H1 (cell line): ENCODE results near the gene GSE1. TPM values are rescaled to one million over a fixed set of nuclear protein-coding genes. Genes with fewer than 3 reads are reported as not detected.
A peak's percentile ranks its signal among the peaks of the same experiment; 100 is the strongest.

ENCODE experiments used
- CTCF ChIA-PET: fragments of 300-600 bp; sonication (Branson Sonifier 250); formaldehyde crosslinking; loops from one replicate; lab custom pipeline; 2021; ENCODE audit not compliant: partially characterized antibody; lab: Charles Lee
- POLR2A ChIA-PET: fragments of 300-600 bp; sonication (Branson Sonifier 250); formaldehyde crosslinking; loops from one replicate; lab custom pipeline; 2021; ENCODE audit warnings: inconsistent platforms; ENCODE audit not compliant: partially characterized antibody; lab: Charles Lee
- DNase-seq, 2 experiments: peaks; one replicate each; pipeline versions ENCODE4 v3.0.0 to v3.0.0-alpha.2; 2010 to 2022; ENCODE audit warnings: low spot score in 2 of 2, low read depth in 1 of 2, mixed read lengths in 1 of 2
- FAIRE-seq: peaks from 2 replicates; lab custom pipeline; 2011; peaks lifted over from hg19 to GRCh38; lab: Jason Lieb, UNC
- H2AFZ ChIP-seq: 2 replicates; pipeline ENCODE4 v1.8.1; 2012; ENCODE audit warnings: low read length, inconsistent platforms
- H2AK5ac ChIP-seq: 2 replicates; pipeline ENCODE4 v1.6.1; 2013; ENCODE audit warnings: low read depth, low read length
- H2BK120ac ChIP-seq: replicated peaks from 2 replicates; pipeline ENCODE3; 2013; ENCODE audit warnings: low read depth, low read length, inconsistent platforms
- H2BK12ac ChIP-seq: 2 replicates; pipeline ENCODE4 v1.6.1; 2013; ENCODE audit warnings: low read depth, low read length
- H2BK15ac ChIP-seq: 2 replicates; pipeline ENCODE4 v1.6.1; 2013; ENCODE audit warnings: low read length
- H2BK20ac ChIP-seq: 2 replicates; pipeline ENCODE4 v1.6.1; 2013; ENCODE audit warnings: low read length
- H2BK5ac ChIP-seq: 2 replicates; pipeline ENCODE4 v1.6.1; 2013; ENCODE audit warnings: low read depth, low read length
- H3K14ac ChIP-seq: 2 replicates; pipeline ENCODE4 v1.6.1; 2013; ENCODE audit warnings: inconsistent platforms; ENCODE audit not compliant: insufficient read length
- H3K18ac ChIP-seq: 2 replicates; pipeline ENCODE4 v1.6.1; 2013; ENCODE audit warnings: low read length; ENCODE audit errors: extremely low read depth
- H3K23ac ChIP-seq: 2 replicates; pipeline ENCODE4 v1.6.1; 2013; ENCODE audit warnings: inconsistent platforms; ENCODE audit not compliant: insufficient read length
- H3K23me2 ChIP-seq: 2 replicates; pipeline ENCODE4 v1.6.1; 2013; ENCODE audit warnings: low read depth, low read length
- H3K27ac ChIP-seq: 2 replicates; pipeline ENCODE4 v1.6.1; 2011; ENCODE audit warnings: low read depth, low read length, inconsistent platforms
- H3K27me3 ChIP-seq, 4 experiments: replicated peaks in 1 of 4; 1 replicate in 1 of 4; 2 replicates in 3 of 4; pipeline versions ENCODE4 v1.6.1 to v1.8.1; 2011 to 2013; ENCODE audit warnings: low read length in 3 of 4, mild to moderate bottlenecking in 3 of 4, inconsistent platforms in 2 of 4, mixed read lengths in 2 of 4, moderate library complexity in 1 of 4; ENCODE audit not compliant: control insufficient read depth in 3 of 4, insufficient read depth in 3 of 4; ENCODE audit errors: extremely low read depth in 1 of 4
- H3K36me3 ChIP-seq, 4 experiments: 2 replicates each; pipeline versions ENCODE4 v1.6.1 to v1.8.1; 2011 to 2013; ENCODE audit warnings: mild to moderate bottlenecking in 4 of 4, low read length in 3 of 4, moderate library complexity in 2 of 4, control low read depth in 1 of 4, inconsistent platforms in 1 of 4; ENCODE audit not compliant: insufficient read depth in 4 of 4, control insufficient read depth in 2 of 4
- H3K4ac ChIP-seq: replicated peaks from 2 replicates; pipeline ENCODE3; 2013; ENCODE audit warnings: low read length, low read depth, mixed read lengths, inconsistent platforms; ENCODE audit not compliant: insufficient read length
- H3K4me1 ChIP-seq, 4 experiments: replicated peaks in 1 of 4; 1 replicate in 1 of 4; 2 replicates in 3 of 4; pipeline versions ENCODE4 v1.6.1 to v1.8.1; 2011 to 2013; ENCODE audit warnings: low read length in 3 of 4, inconsistent platforms in 2 of 4, mixed read lengths in 1 of 4; ENCODE audit not compliant: insufficient read depth in 4 of 4, control insufficient read depth in 3 of 4
- H3K4me2 ChIP-seq, 2 experiments: 2 replicates each; pipeline versions ENCODE4 v1.6.1 to v1.8.1; 2011 to 2013; ENCODE audit warnings: low read depth in 2 of 2, low read length in 2 of 2, control low read depth in 1 of 2, inconsistent platforms in 1 of 2, mild to moderate bottlenecking in 1 of 2; ENCODE audit not compliant: insufficient read depth in 1 of 2
- H3K4me3 ChIP-seq, 4 experiments: fragments of 200-600, 300-600 bp in 1 of 4; sonication (generic), shearing (Covaris generic), sonication (Bioruptor Twin) in 1 of 4; 2 replicates each; pipeline versions ENCODE4 v1.5.1 to v1.8.1; 2011 to 2016; ENCODE audit warnings: low read length in 4 of 4, low read depth in 3 of 4, control low read depth in 2 of 4, inconsistent platforms in 2 of 4, mild to moderate bottlenecking in 2 of 4, mixed read lengths in 1 of 4, moderate library complexity in 1 of 4; ENCODE audit not compliant: insufficient read depth in 2 of 4; ENCODE audit errors: extremely low read depth in 1 of 4
- H3K56ac ChIP-seq: replicated peaks from 2 replicates; pipeline ENCODE3; 2013; ENCODE audit warnings: low read depth, mild to moderate bottlenecking, mixed read lengths, low read length, inconsistent platforms; ENCODE audit not compliant: insufficient read length
- H3K79me1 ChIP-seq: 2 replicates; pipeline ENCODE4 v1.6.1; 2013; ENCODE audit warnings: low read depth, low read length, control low read depth
- H3K79me2 ChIP-seq, 2 experiments: 2 replicates each; pipeline versions ENCODE4 v1.6.1 to v1.8.1; 2012 to 2013; ENCODE audit warnings: low read length in 2 of 2, mild to moderate bottlenecking in 2 of 2, inconsistent platforms in 1 of 2; ENCODE audit not compliant: insufficient read depth in 2 of 2, control insufficient read depth in 1 of 2
- H3K9ac ChIP-seq, 4 experiments: replicated peaks in 1 of 4; 1 replicate in 1 of 4; 2 replicates in 3 of 4; pipeline versions ENCODE4 v1.6.1 to v1.8.1; 2011 to 2013; ENCODE audit warnings: low read depth in 3 of 4, low read length in 3 of 4, control low read depth in 2 of 4, mild to moderate bottlenecking in 2 of 4, moderate library complexity in 2 of 4, inconsistent platforms in 1 of 4; ENCODE audit errors: extremely low read depth in 1 of 4
- H3K9me3 ChIP-seq, 2 experiments: 2 replicates each; pipeline versions ENCODE4 v1.6.1 to v1.8.1; 2012 to 2013; ENCODE audit warnings: mild to moderate bottlenecking in 2 of 2, moderate library complexity in 2 of 2, control low read depth in 1 of 2, inconsistent platforms in 1 of 2, low read depth in 1 of 2, low read length in 1 of 2, mixed read lengths in 1 of 2; ENCODE audit not compliant: insufficient read depth in 2 of 2
- H4K20me1 ChIP-seq, 2 experiments: replicated peaks in 1 of 2; 2 replicates each; pipeline versions ENCODE3 to v1.8.1; 2011 to 2013; ENCODE audit warnings: inconsistent platforms in 2 of 2, low read length in 2 of 2, mild to moderate bottlenecking in 1 of 2; ENCODE audit not compliant: insufficient read depth in 2 of 2, control insufficient read depth in 1 of 2
- H4K5ac ChIP-seq: 2 replicates; pipeline ENCODE4 v1.6.1; 2013; ENCODE audit warnings: low read length, low read depth, mixed read lengths, inconsistent platforms; ENCODE audit not compliant: insufficient read length
- H4K8ac ChIP-seq: 2 replicates; pipeline ENCODE4 v1.8.0; 2013; ENCODE audit warnings: mild to moderate bottlenecking, moderate library complexity, low read length, inconsistent platforms; ENCODE audit not compliant: insufficient read depth; ENCODE audit errors: extremely low read depth
- H4K91ac ChIP-seq: replicated peaks from 2 replicates; pipeline ENCODE3; 2013; ENCODE audit warnings: low read length, mixed read lengths, inconsistent platforms; ENCODE audit not compliant: insufficient read length
- ATF3 ChIP-seq: IDR thresholded peaks from 2 replicates; pipeline ENCODE4 v1.6.1; 2011; ENCODE audit warnings: low read depth, mild to moderate bottlenecking, low read length; ENCODE audit not compliant: insufficient read depth
- CTBP2 ChIP-seq: IDR thresholded peaks from 2 replicates; pipeline ENCODE4 v1.7.0; 2011; ENCODE audit warnings: borderline replicate concordance, mild to moderate bottlenecking, moderate library complexity, mixed read lengths, low read length; ENCODE audit not compliant: insufficient read depth, insufficient read length
- CTCF ChIP-seq, 3 experiments: IDR thresholded peaks; 1 replicate in 2 of 3; 2 replicates in 1 of 3; pipeline versions ENCODE4 v1.5.1 to v1.6.1; 2011; ENCODE audit warnings: low read length in 3 of 3, mild to moderate bottlenecking in 3 of 3, inconsistent platforms in 2 of 3, low read depth in 1 of 3, moderate library complexity in 1 of 3; ENCODE audit not compliant: insufficient read depth in 1 of 3; ENCODE audit errors: control extremely low read depth in 1 of 3
- KDM1A ChIP-seq: fragments of 200-600, 300-600 bp; sonication (generic); IDR thresholded peaks from 2 replicates; pipeline ENCODE4 v1.7.1; 2016; ENCODE audit warnings: mild to moderate bottlenecking, low read length, borderline replicate concordance
- KDM4A ChIP-seq: IDR thresholded peaks from one replicate; pipeline ENCODE4 v1.7.1; 2012; ENCODE audit warnings: low read depth, mild to moderate bottlenecking, moderate library complexity, low read length, inconsistent platforms; ENCODE audit not compliant: severe bottlenecking
- MAFK ChIP-seq: IDR thresholded peaks from 2 replicates; pipeline ENCODE4 v1.6.1; 2012; ENCODE audit warnings: low read depth, mild to moderate bottlenecking, improper control_type of control experiment, low read length
- POLR2AphosphoS5 ChIP-seq: IDR thresholded peaks from 2 replicates; pipeline ENCODE4 v1.6.1; 2011; ENCODE audit warnings: low read depth, low read length
- RBBP5 ChIP-seq: IDR thresholded peaks from 2 replicates; pipeline ENCODE4 v1.7.1; 2012; ENCODE audit warnings: low read depth, mild to moderate bottlenecking, inconsistent platforms, low read length, moderate library complexity, borderline replicate concordance
- SIX5 ChIP-seq: IDR thresholded peaks from 2 replicates; pipeline ENCODE4 v1.6.1; 2011; ENCODE audit warnings: mild to moderate bottlenecking, low read depth, low read length
- WGBS, 2 experiments: shearing (Covaris generic) in 1 of 2; methylation state at CpG; one replicate each; pipeline versions ENCODE4 v1.1.6 to v1.1.7; 2013 to 2015; ENCODE audit warnings: low lambda C conversion rate in 2 of 2, mixed read lengths in 2 of 2, inconsistent platforms in 1 of 2, low coverage in 1 of 2, missing lambda C conversion rate in 1 of 2; ENCODE audit not compliant: insufficient replicate concordance in 2 of 2, insufficient coverage in 1 of 2, insufficient read length in 1 of 2; ENCODE audit errors: extremely low coverage in 1 of 2, missing lambda C conversion rate in 1 of 2; 5-methylcytosine and 5-hydroxymethylcytosine counted together
- polyA plus RNA-seq, 7 experiments: library from polyadenylated mRNA; depleted of rRNA in 3 of 7; stranded (reverse) in 5 of 7; unstranded in 2 of 7; fragments of >200 nt in 5 of 7; fragments of 200-250 nt in 2 of 7; gene quantifications; 1 replicate in 5 of 7; 2 replicates in 1 of 7; 4 replicates in 1 of 7; pipeline versions ENCODE4 v1.2.1 to v1.2.3, GENCODE V29; 2011 to 2013; ENCODE audit warnings: missing spikeins in 2 of 7, mixed read lengths in 2 of 7
- total RNA-seq: library from RNA; stranded (reverse); fragmentation: NEBNext Ultra II Directional; extraction: Animal tissue kit (Norgen Biotek cat#: 25700); gene quantifications from 2 replicates; pipeline ENCODE4 v1.2.1, GENCODE V29; 2021

Gene GSE1
- total and polyA plus RNA-seq, 2 of the 8 experiments (the other 6 are each of a cell fraction or from before 2014, with no cell fraction given), result 26.0 to 65.6 TPM

GRCh38 chr16:85648070-85648714 lies 35.1 kb downstream of the GSE1 start:
- H3K4me3 ChIP-seq, result no peak overlapping the region
- H3K9ac ChIP-seq, result no peak overlapping the region
- H3K79me1 ChIP-seq, result peaks cover 9% of the 10 kb centered on the region
- no peak overlapping the region for H4K8ac ChIP-seq
- no peaks in the 10 kb centered on the region for H3K27me3 ChIP-seq
- 91% methylated on average over 16 of the region's 26 CpGs; no CpG with 5 or more reads in 1 of the 2 experiments for WGBS, 2 experiments
- 0 out of 2 replicates have a peak overlapping the region, but pooled peaks have one; percentile 6 for H3K27ac ChIP-seq
- H3K9me3 ChIP-seq, result peaks cover 0 to 6% of the 10 kb centered on the region in 2 experiments; a peak in 1 of 4 replicates
- H2BK20ac ChIP-seq, result no peak overlapping the region
- no peak overlapping the region for H3K56ac ChIP-seq
- DNase-seq (no peak), FAIRE-seq (no peak)
- no peak overlapping the region for H2BK5ac ChIP-seq
- H3K36me3 ChIP-seq, result peaks cover 2 to 14% (median 3%) of the 10 kb centered on the region in 4 experiments; a peak in 6 of 8 replicates
- H4K20me1 ChIP-seq, result peaks cover 30 to 40% of the 10 kb centered on the region in 2 experiments
- H3K4me2 ChIP-seq, result no peak overlapping the region
- peaks cover 0 to 5% (median 0%) of the 10 kb centered on the region in 4 experiments; a peak in 2 of 7 replicates for H3K4me1 ChIP-seq
- POLR2A ChIA-PET, result interaction anchor here (0.6 to 1.2 kb wide), 2 partner anchors 14 to 108 kb away, joined by 3 read pairs; no protein-coding TSS in a partner anchor
- CTCF ChIA-PET, result interaction anchor here (1.0 to 3.9 kb wide), 5 partner anchors 11 to 21 kb away, joined by 3 to 23 read pairs (median 4); no protein-coding TSS in a partner anchor
- no peak overlapping the region for H3K18ac ChIP-seq
- H3K14ac ChIP-seq, result no peak overlapping the region
- no peak overlapping the region for H3K4ac ChIP-seq
- H3K23me2 ChIP-seq, result no peaks in the 10 kb centered on the region
- no peak overlapping the region for H3K23ac ChIP-seq
- peaks cover 0 to 35% of the 10 kb centered on the region in 2 experiments; a peak in 1 of 4 replicates for H3K79me2 ChIP-seq
- no peak overlapping the region for H2AFZ ChIP-seq
- no peak overlapping the region for H2AK5ac ChIP-seq
- no peak overlapping the region for H4K5ac ChIP-seq
- H4K91ac ChIP-seq, result no peak overlapping the region
- H2BK12ac ChIP-seq, result no peak overlapping the region
- H2BK15ac ChIP-seq, result no peak overlapping the region
- no peak overlapping the region for H2BK120ac ChIP-seq
- TF ChIP-seq ATF3 (no peak), CTCF (IDR thresholded peaks at IDR 0.05; ENCODE audit: control extremely low read depth in 1 of 3, insufficient read depth in 1 of 3, low read depth in 1 of 3, low read length in 3 of 3) (no peak), KDM1A (no peak), SIX5 (no peak), POLR2AphosphoS5 (no peak), CTBP2 (no peak), RBBP5 (no peak), MAFK (no peak), KDM4A (no peak)
